H9 (cell line): Measurements from ENCODE around the gene LRCOL1. TPM values are rescaled to one million over a fixed set of nuclear protein-coding genes. Genes with fewer than 3 reads are reported as not detected.

Source experiments
- DNase-seq: peaks from one replicate; pipeline ENCODE4 v3.0.0-alpha.2; 2017
- H2AFZ ChIP-seq: one replicate; pipeline ENCODE4 v1.6.1; 2013; ENCODE audit warnings: mild to moderate bottlenecking, low read length, control low read depth, moderate library complexity
- H2AK5ac ChIP-seq: 2 replicates; pipeline ENCODE4 v1.6.1; 2013; ENCODE audit warnings: low read length, control low read depth, mixed read lengths; ENCODE audit not compliant: insufficient read length
- H2BK120ac ChIP-seq: one replicate; pipeline ENCODE4 v1.6.1; 2013; ENCODE audit warnings: low read depth, mild to moderate bottlenecking, low read length, control low read depth, inconsistent platforms; ENCODE audit not compliant: poor library complexity, severe bottlenecking
- H2BK12ac ChIP-seq: 2 replicates; pipeline ENCODE4 v1.6.1; 2013; ENCODE audit warnings: low read length, control low read depth, mixed read lengths, low read depth; ENCODE audit not compliant: insufficient read length
- H2BK15ac ChIP-seq: 2 replicates; pipeline ENCODE4 v1.6.1; 2013; ENCODE audit warnings: low read depth, low read length, control low read depth
- H2BK20ac ChIP-seq: one replicate; pipeline ENCODE4 v1.6.1; 2013; ENCODE audit warnings: low read depth, mild to moderate bottlenecking, low read length, control low read depth, inconsistent platforms; ENCODE audit not compliant: poor library complexity, severe bottlenecking
- H2BK5ac ChIP-seq: 2 replicates; pipeline ENCODE4 v1.6.1; 2013; ENCODE audit warnings: low read length, control low read depth, mixed read lengths; ENCODE audit not compliant: insufficient read length
- H3K14ac ChIP-seq: 2 replicates; pipeline ENCODE4 v1.6.1; 2013; ENCODE audit warnings: low read length, control low read depth; ENCODE audit not compliant: insufficient read depth
- H3K18ac ChIP-seq: 2 replicates; pipeline ENCODE4 v1.6.1; 2013; ENCODE audit warnings: low read depth, mild to moderate bottlenecking, mixed read lengths, low read length, control low read depth; ENCODE audit not compliant: insufficient read length
- H3K23ac ChIP-seq: 2 replicates; pipeline ENCODE4 v1.6.1; 2013; ENCODE audit warnings: low read length, control low read depth, mixed read lengths, low read depth; ENCODE audit not compliant: insufficient read length
- H3K23me2 ChIP-seq: 2 replicates; pipeline ENCODE4 v1.6.1; 2013; ENCODE audit warnings: low read depth, mild to moderate bottlenecking, mixed read lengths, low read length, control low read depth; ENCODE audit not compliant: insufficient read length, poor library complexity, severe bottlenecking
- H3K27ac ChIP-seq: 2 replicates; pipeline ENCODE4 v1.5.1; 2013; ENCODE audit warnings: low read length, control low read depth, mixed read lengths, low read depth; ENCODE audit not compliant: insufficient read length
- H3K27me3 ChIP-seq: 2 replicates; pipeline ENCODE4 v1.6.1; 2013; ENCODE audit warnings: low read length, control low read depth, inconsistent platforms; ENCODE audit not compliant: insufficient read depth
- H3K4ac ChIP-seq: 2 replicates; pipeline ENCODE4 v1.6.1; 2013; ENCODE audit warnings: low read depth, mild to moderate bottlenecking, control low read depth, inconsistent platforms, low read length, moderate library complexity
- H3K4me1 ChIP-seq: 2 replicates; pipeline ENCODE4 v1.6.1; 2013; ENCODE audit warnings: low read length, control low read depth, inconsistent platforms; ENCODE audit not compliant: insufficient read depth
- H3K4me2 ChIP-seq: 2 replicates; pipeline ENCODE4 v1.6.1; 2013; ENCODE audit warnings: low read length, control low read depth, mixed read lengths; ENCODE audit not compliant: insufficient read length, insufficient read depth
- H3K56ac ChIP-seq: 2 replicates; pipeline ENCODE4 v1.6.1; 2013; ENCODE audit warnings: low read depth, mild to moderate bottlenecking, mixed read lengths, low read length, control low read depth; ENCODE audit not compliant: insufficient read length
- H3K79me1 ChIP-seq: 2 replicates; pipeline ENCODE4 v1.6.1; 2013; ENCODE audit warnings: low read depth, mild to moderate bottlenecking, moderate library complexity, low read length, control low read depth, inconsistent platforms; ENCODE audit not compliant: insufficient read depth, poor library complexity, severe bottlenecking
- H3K79me2 ChIP-seq: 2 replicates; pipeline ENCODE4 v1.6.1; 2013; ENCODE audit warnings: low read length, control low read depth, inconsistent platforms; ENCODE audit not compliant: insufficient read depth
- H3K9ac ChIP-seq: 2 replicates; pipeline ENCODE4 v1.6.1; 2013; ENCODE audit warnings: low read length, control low read depth, mixed read lengths; ENCODE audit not compliant: insufficient read length; ENCODE audit errors: extremely low read depth
- H3K9me3 ChIP-seq: one replicate; pipeline ENCODE4 v1.6.1; 2013; ENCODE audit warnings: low read depth, low read length, inconsistent platforms; ENCODE audit not compliant: control insufficient read depth
- H3T11ph ChIP-seq: one replicate; pipeline ENCODE4 v1.6.1; 2013; ENCODE audit warnings: mild to moderate bottlenecking, low read length, control low read depth, inconsistent platforms
- H4K20me1 ChIP-seq: one replicate; pipeline ENCODE4 v1.6.1; 2013; ENCODE audit not compliant: control insufficient read depth, insufficient read length, insufficient read depth
- H4K5ac ChIP-seq: 2 replicates; pipeline ENCODE4 v1.6.1; 2013; ENCODE audit warnings: low read depth, mild to moderate bottlenecking, mixed read lengths, low read length, control low read depth; ENCODE audit not compliant: insufficient read length
- H4K8ac ChIP-seq: replicated peaks from 2 replicates; pipeline ENCODE4 v1.6.1; 2013; ENCODE audit warnings: low read length, control low read depth, mixed read lengths, low read depth; ENCODE audit not compliant: insufficient read length
- H4K91ac ChIP-seq: 2 replicates; pipeline ENCODE4 v1.6.1; 2013; ENCODE audit warnings: low read depth, mild to moderate bottlenecking, moderate library complexity, mixed read lengths, low read length, control low read depth; ENCODE audit not compliant: insufficient read length
- H3K27ac Mint-ChIP-seq, 3 experiments: 2 replicates in 2 of 3; 3 replicates in 1 of 3; pipeline ENCODE4 v1.8.0; 2020 to 2021; ENCODE audit warnings: mixed read lengths in 3 of 3, mild to moderate bottlenecking in 1 of 3, moderate library complexity in 1 of 3
- H3K27me3 Mint-ChIP-seq: 2 replicates; pipeline ENCODE4 v1.8.0; 2021; ENCODE audit warnings: low read depth, mild to moderate bottlenecking, moderate library complexity, mixed read lengths
- H3K36me3 Mint-ChIP-seq, 3 experiments: 2 replicates in 2 of 3; 3 replicates in 1 of 3; pipeline ENCODE4 v1.8.0; 2020 to 2021; ENCODE audit warnings: low read depth in 3 of 3, mixed read lengths in 3 of 3; ENCODE audit not compliant: insufficient read depth in 1 of 3
- H3K4me1 Mint-ChIP-seq, 2 experiments: 2 replicates each; pipeline ENCODE4 v1.8.0; 2020; ENCODE audit warnings: mixed read lengths in 2 of 2
- H3K4me3 Mint-ChIP-seq, 2 experiments: 2 replicates in 1 of 2; 3 replicates in 1 of 2; pipeline ENCODE4 v1.8.0; 2020 to 2021; ENCODE audit warnings: mild to moderate bottlenecking in 2 of 2, mixed read lengths in 2 of 2, moderate library complexity in 1 of 2
- H3K9me3 Mint-ChIP-seq, 2 experiments: 2 replicates in 1 of 2; 3 replicates in 1 of 2; pipeline ENCODE4 v1.8.0; 2020; ENCODE audit warnings: mild to moderate bottlenecking in 2 of 2, mixed read lengths in 2 of 2, moderate library complexity in 1 of 2
- CTCF ChIP-seq: fragments of 200-600 bp; sonication (generic); conservative IDR thresholded peaks from 3 replicates; pipeline ENCODE4 v1.8.0; 2021; ENCODE audit warnings: antibody characterized with exemption, mild to moderate bottlenecking
- WGBS: extraction: QIAGEN DNeasy Blood & Tissue Kit; methylation state at CpG from one replicate; pipeline ENCODE4 v1.1.7; 2013; ENCODE audit warnings: missing lambda C conversion rate, low lambda C conversion rate, mixed read lengths; ENCODE audit not compliant: insufficient read length; ENCODE audit errors: extremely low coverage; 5-methylcytosine and 5-hydroxymethylcytosine counted together
- total RNA-seq: library from RNA; stranded (reverse); gene quantifications from 2 replicates; pipeline ENCODE4 v1.2.1, GENCODE V29; 2021

The LRCOL1 gene
- total RNA-seq, 1 experiment from 2014 or later = not detected

DNA sequence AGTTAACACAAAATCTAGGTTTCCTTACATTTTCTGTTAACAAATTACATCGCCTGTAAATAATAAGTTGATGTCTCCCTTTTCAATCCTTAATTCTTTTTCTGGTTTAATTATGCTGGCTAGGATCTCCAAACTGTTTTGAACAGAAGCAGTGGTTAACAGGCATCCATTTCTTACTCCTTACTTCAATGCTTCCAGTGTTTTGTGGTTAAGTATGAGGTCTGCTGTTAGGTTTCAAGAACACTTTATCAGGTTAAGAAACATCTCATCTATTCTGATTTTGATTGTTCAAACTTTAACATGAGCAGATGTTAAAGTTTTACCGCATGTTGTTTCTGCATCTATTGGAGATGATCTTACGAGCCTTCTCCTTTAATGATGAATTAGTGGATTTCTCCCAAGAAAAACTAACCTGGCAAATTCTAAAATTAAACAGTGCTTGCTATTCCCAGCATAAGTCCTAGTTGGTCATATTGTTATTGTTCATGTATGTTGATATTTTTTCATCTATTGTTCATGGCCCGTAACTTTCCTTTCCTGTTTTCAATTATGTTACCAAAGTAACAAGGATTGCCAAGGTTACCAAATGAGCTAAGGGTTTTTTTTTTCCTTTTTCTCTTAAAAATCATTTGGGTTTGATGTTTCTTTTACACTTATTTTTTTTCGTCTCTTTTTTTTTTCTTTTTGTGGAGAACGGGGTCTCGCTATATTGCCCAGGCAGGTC is 43.3 kb upstream of the LRCOL1 start:
- Histone ChIP-seq H4K91ac (no peak overlapping the region), H3K23me2 (no peaks in the 10 kb centered on the region), H3T11ph (no peak overlapping the region), H3K4ac (no peak overlapping the region), H3K23ac (no peak overlapping the region), H3K14ac (no peak overlapping the region), H3K4me1 (no peaks in the 10 kb centered on the region), H2BK120ac (no peak overlapping the region), H3K79me1 (no peaks in the 10 kb centered on the region), H4K8ac (no peak overlapping the region), H3K56ac (no peak overlapping the region), H4K5ac (no peak overlapping the region), H3K27ac (no peak overlapping the region), H2AFZ (no peak overlapping the region), H3K9me3 (no peaks in the 10 kb centered on the region), H2AK5ac (no peak overlapping the region), H2BK20ac (no peak overlapping the region), H3K18ac (no peak overlapping the region), H3K79me2 (no peaks in the 10 kb centered on the region; the same call in 1 of the 2 replicates), H2BK12ac (no peak overlapping the region), H3K4me2 (no peak overlapping the region), H2BK15ac (no peak overlapping the region), H3K27me3 (no peaks in the 10 kb centered on the region), H3K9ac (no peak overlapping the region), H4K20me1 (no peaks in the 10 kb centered on the region), H2BK5ac (no peak overlapping the region)
- peaks cover 25 to 92% (median 81%) of the 10 kb centered on the region in 3 experiments for H3K36me3 Mint-ChIP-seq
- no CpG with 5 or more reads among the region's 7 CpGs for WGBS
- no peaks in the 10 kb centered on the region for H3K4me1 Mint-ChIP-seq
- no peak overlapping the region for H3K4me3 Mint-ChIP-seq
- no peak overlapping the region for H3K27ac Mint-ChIP-seq
- no peaks in the 10 kb centered on the region for H3K27me3 Mint-ChIP-seq
- DNase-seq = no peak
- H3K9me3 Mint-ChIP-seq = no peaks in the 10 kb centered on the region
- no peak for TF ChIP-seq CTCF
